Kidney epithelial cell (primary cell): Measurements from ENCODE around the gene ZG16. TPM values are rescaled to one million over a fixed set of nuclear protein-coding genes. Genes with fewer than 3 reads are reported as not detected.

Experiments
- DNase-seq: peaks from one replicate; pipeline ENCODE4 v3.0.0-alpha.2; 2010; ENCODE audit warnings: low read depth
- H3K27me3 ChIP-seq: 2 replicates; pipeline ENCODE4 v1.6.0; 2011; ENCODE audit warnings: low read length; ENCODE audit not compliant: control insufficient read depth, insufficient read depth
- H3K36me3 ChIP-seq: 2 replicates; pipeline ENCODE4 v1.5.1; 2011; ENCODE audit warnings: low read length; ENCODE audit not compliant: control insufficient read depth, insufficient read depth
- H3K4me3 ChIP-seq: 2 replicates; pipeline ENCODE4 v1.5.1; 2011; ENCODE audit warnings: low read depth, mild to moderate bottlenecking, control low read depth, low read length
- total RNA-seq: library from RNA; depleted of rRNA; stranded (reverse); fragments of >200 nt; gene quantifications from 2 replicates; pipeline ENCODE4 v1.2.3, GENCODE V29; 2015
- TF ChIP-seq, protein P1 (sequence below): IDR thresholded peaks from 2 replicates; pipeline ENCODE4 v1.5.1; 2011; ENCODE audit warnings: mild to moderate bottlenecking, moderate library complexity, low read length, control low read depth, inconsistent platforms; ENCODE audit not compliant: insufficient read depth, poor library complexity, severe bottlenecking

Gene ZG16
- total RNA-seq, 1 donor from 2014 or later = not detected

DNA sequence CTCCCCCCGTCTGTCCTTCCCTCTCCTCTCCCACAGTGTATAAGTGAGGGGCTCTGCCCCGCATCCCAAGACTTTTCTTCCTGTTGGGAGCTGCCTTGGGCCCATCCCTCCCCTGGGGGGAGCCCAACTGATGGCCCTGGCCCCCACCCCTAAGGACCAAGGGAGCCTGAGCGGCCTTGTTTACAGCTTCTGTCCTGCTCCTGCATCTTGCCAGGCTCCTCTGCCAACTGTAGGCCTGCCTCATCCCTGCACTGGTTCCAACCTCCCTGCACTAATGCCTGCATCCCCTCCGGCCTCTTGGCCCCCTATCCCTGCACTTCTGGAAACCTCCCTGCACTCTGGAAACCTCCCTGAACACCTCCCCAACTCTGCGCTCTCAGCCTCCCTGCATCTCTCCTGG is 36.5 kb downstream of the ZG16 start:
- Histone ChIP-seq H3K4me3 (no peak overlapping the region), H3K27me3 (no peaks in the 10 kb centered on the region), H3K36me3 (no peaks in the 10 kb centered on the region)
- TF ChIP-seq, protein P1, sequence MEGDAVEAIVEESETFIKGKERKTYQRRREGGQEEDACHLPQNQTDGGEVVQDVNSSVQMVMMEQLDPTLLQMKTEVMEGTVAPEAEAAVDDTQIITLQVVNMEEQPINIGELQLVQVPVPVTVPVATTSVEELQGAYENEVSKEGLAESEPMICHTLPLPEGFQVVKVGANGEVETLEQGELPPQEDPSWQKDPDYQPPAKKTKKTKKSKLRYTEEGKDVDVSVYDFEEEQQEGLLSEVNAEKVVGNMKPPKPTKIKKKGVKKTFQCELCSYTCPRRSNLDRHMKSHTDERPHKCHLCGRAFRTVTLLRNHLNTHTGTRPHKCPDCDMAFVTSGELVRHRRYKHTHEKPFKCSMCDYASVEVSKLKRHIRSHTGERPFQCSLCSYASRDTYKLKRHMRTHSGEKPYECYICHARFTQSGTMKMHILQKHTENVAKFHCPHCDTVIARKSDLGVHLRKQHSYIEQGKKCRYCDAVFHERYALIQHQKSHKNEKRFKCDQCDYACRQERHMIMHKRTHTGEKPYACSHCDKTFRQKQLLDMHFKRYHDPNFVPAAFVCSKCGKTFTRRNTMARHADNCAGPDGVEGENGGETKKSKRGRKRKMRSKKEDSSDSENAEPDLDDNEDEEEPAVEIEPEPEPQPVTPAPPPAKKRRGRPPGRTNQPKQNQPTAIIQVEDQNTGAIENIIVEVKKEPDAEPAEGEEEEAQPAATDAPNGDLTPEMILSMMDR = no peak
- no peak for DNase-seq

DNA sequence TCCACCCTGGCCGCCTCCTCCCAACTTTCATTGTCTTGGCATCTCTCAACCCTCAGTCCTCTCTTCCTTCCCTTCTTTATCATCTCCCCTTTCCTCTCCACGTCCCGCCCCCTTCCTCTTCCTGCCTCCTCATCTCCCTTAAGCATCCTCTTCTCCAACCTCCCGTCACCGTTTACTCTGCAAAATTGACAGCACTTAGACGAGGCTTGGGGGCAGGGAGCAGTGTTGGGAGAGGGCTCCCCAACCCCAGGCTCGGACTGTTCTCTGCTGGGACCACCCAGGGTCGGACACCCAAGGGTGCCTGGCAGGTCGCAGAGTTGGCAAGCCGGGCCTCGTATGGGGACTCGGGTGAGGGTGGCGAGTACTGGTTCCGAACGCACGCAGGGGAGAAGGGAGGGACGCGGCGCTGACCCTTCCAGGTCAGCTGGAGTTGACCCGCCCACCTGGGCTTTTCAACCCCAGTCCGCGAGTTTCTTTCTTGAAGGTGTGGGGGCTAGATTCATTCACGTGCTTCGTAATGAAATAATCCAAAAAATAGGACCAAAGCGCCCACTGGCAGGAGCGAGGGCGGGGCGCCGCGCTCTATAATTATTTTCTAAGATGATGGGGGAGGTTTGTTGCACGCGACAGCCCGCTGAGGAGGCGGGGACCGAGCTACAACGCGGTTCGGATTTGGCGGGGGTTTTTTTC is 37.1 kb downstream of the ZG16 start:
- no peak for DNase-seq
- peak overlapping the region; percentile 75 for H3K4me3 ChIP-seq
- no peaks in the 10 kb centered on the region for H3K36me3 ChIP-seq
- no peaks in the 10 kb centered on the region for H3K27me3 ChIP-seq
- TF ChIP-seq, protein P1 = no peak

DNA sequence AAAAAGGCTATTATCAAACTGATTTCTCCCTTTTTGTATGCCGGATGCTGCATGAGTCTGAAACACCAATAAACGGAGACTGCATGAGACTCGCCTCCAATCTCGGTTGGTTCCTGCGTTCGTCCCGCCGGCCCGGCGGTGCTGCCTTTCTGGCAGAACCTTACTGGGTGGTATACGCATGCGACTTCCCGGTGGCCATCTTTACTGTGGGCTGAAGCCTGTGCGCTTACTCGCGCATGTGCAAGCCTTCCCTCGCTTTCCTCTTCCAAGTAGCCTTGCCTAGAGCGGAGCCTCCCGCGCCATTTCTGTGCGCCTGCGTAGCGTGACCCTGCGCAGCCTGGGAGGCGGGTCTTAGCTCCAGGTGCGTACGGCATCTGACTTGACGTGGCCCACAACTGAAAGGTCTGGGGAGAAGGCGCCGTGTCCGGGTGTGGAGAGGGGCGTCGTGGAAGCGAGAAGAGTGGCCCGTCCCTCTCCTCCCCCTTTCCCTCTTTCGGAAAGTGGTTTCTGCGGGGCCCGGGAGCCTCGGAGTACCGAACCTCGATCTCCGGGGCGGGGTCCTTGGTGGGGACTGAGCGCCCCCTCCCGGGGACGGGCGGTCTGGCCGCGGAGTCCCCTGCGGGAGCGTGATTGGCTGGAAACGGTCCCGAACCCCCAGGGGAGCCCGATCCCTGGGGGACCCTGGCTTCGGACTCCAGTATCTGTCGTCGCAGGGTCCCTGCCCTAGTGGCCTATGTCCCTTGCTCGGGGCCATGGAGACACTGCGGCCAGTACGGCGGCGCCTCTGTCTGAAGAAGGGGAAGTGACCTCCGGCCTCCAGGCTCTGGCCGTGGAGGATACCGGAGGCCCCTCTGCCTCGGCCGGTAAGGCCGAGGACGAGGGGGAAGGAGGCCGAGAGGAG is 38.0 kb downstream of the ZG16 start, which contains the start of gene PAGR1:
PAGR1 (plus strand) TSS at position 360 of the 901 bp plus-strand sequence; CDS start at position 734, 374 bp downstream.
- Histone ChIP-seq H3K4me3 (peak within 1 kb of the TSS; percentile 75), H3K27me3 (no peaks in the 10 kb centered on the region), H3K36me3 (no peaks in the 10 kb centered on the region)
- peak; percentile 99 for DNase-seq
- TF ChIP-seq, protein P1 = peak; percentile 93

DNA sequence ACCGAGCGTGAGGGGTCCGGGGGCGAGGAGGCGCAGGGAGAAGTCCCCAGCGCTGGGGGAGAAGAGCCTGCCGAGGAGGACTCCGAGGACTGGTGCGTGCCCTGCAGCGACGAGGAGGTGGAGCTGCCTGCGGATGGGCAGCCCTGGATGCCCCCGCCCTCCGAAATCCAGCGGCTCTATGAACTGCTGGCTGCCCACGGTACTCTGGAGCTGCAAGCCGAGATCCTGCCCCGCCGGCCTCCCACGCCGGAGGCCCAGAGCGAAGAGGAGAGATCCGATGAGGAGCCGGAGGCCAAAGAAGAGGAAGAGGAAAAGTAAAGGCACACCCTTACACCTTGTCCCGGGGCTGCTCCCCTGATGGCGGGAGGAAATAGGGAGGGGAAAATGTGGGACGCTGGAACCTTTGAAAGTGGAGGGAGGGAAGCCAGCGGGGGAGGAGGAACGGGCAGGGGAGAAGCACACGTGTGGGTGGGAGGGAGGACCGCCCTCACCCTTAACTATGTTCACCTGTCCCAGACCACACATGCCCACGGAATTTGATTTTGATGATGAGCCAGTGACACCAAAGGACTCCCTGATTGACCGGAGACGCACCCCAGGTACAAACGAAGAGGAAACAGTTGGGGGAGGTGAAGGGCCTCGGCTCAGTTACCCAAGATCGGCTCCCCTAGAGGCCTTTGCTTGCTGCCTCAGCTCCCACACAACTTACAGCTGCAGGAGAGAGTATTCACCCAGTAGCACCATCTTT is 38.8 kb downstream of the ZG16 start:
- Histone ChIP-seq H3K36me3 (no peaks in the 10 kb centered on the region), H3K27me3 (no peaks in the 10 kb centered on the region), H3K4me3 (peak overlapping the region; percentile 75)
- DNase-seq = no peak
- TF ChIP-seq, protein P1 = no peak

DNA sequence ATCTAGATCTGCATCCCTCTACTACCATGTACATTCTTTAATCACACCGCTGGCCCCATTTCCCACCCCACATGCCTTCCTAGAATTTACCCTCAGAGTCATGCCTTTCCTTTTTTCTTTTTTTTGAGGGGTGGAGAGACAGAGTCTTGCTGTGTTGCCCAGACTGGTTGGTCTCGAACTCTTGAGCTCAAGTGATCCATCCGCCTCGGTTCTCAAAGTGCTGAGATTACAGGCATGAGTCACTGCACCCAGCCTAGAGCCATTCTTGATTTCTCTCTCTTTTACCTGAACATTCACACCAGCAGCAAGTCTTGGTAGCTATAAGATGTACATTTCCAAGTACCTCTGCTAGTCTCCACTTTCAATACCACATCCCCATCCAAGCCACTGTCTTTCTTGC is 40.0 kb downstream of the ZG16 start:
- Histone ChIP-seq H3K27me3 (no peaks in the 10 kb centered on the region), H3K4me3 (no peak overlapping the region), H3K36me3 (no peaks in the 10 kb centered on the region)
- no peak for DNase-seq
- TF ChIP-seq, protein P1 = no peak
